Stimulated activated naive CD4-positive, alpha-beta T cell (primary cell): Measurements from ENCODE around the gene AKAP8.
"Not testable (repeated sequence)": the region's sequence is repeated elsewhere in the genome, so short reads cannot be mapped to it uniquely, and the experiment has no call there.

ENCODE experiments used
- DNase-seq, 6 experiments: peaks; one replicate each; lab custom pipeline; 2025; lab: John Stamatoyannopoulos, UW

The AKAP8 gene

DNA sequence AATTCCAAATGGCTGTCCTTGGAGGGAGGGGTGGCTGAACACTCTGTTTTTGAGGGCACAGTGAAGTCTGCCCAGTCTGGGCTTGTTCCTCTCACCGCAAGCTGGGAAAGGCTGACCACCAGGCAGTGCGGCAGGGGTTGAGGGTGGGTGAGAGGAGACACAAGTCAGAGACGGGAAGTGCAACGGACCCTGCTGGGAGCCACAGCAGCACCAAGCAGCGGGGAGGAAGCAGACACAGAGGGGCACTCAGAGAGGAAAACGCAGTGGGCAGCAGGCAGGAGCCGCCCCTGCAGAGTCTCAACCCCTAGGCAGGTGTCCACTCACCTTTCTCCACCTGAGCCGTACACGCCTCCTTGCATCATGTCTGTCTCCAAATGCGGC is 23.6 kb upstream of the AKAP8 start:
- DNase-seq: no peak

DNA sequence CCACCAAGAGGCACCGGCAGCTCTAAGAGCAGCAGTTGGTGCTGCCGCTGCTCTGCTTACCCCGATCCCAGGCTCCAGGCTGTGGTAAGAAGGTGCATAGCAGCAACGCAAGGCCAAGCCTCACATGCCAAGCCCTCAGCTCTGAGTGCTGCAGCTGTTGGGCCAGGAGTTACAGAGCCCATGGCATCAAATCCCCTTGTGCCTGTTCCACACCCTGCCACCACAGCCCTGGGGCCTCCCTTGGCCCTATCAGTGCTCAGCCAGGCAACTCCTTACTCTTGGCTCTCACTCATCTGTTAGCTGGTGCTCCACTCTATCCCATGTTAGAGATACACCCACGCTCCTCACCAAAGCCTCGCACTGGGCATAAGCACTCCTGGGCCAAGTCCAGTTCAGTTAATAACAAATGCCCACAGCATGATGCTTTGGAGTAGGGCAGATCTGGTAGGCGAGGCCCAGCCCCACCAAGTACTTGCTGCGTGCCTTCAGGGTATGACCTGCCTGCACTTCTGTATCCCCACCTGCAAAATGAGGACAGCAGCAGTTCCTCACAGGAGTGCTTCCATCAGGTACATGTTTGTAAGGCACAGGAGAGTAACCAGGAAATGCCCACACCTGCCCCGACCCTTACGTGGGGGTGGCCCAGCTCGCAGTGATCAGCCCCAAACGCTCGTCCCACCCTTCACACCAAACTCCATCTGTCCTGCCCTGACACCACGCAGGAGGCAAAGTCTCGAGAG is 23.0 kb upstream of the AKAP8 start:
- no peak for DNase-seq

GRCh38 chr19:15401397-15401710 is 21.8 kb upstream of the AKAP8 start:
- no peak for DNase-seq

DNA sequence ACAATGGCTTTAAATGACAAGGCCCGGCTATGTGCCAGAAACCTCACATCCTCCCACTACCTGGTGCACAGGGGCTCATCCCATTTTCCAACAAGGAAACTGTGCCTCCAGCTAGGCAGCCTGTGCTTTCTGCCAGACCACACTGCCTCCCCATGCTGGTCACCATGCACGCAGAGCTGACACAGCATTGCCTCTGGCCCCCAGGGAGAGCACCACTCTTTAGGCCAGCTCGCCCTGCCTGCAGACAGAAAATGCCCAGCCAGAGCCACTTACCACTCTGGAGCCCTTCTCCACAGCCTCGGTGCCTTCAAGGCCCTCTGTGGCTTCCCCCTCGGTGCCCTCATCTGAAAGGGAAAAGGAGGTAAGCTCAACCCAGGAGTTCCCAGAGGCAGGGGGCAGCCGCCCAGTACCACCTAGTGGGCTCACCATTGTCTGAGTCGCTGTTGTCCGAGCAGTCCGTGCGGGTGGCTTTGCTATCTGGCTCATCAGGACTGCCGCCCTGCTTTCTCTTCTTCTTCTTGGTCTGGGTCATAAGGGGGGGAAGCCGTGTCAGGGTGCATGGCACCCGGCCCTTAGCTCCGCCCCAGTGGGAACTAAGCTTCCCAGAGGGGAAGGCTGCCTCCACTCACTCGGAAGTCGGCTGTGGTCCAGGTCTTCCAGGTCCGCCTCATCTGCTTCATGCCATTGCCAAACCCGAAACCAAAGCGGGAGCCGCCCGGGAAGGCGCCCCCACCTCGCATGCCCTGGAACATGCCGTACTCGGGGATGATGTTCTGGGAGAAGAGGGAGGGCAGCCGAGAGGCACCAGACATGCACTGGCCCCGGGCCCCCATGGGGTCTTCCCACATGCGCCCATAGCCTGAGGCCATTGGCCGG is 21.2 kb upstream of the AKAP8 start:
- no peak for DNase-seq

DNA sequence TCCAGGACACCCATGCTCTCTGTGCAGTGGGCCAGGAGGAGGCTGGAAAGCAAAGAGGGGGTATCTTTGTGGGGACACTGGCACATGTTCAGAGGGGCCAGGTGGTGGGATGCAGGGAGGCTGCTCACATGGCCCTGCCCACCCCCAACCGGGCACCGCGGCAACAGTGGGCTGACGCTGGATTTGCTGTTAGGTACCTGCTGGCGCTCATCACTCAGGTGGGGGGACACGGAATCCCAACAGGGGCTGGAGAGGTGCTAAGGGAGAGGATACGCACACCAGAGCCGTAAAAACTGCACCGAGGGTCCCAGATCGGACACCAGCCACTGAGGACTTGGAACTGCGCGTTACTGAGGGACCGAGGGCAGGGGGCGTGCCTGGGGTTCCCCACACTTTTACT is 20.0 kb upstream of the AKAP8 start:
- no peak for DNase-seq

GRCh38 chr19:15399234-15399515 is 19.6 kb upstream of the AKAP8 start:
- no peak for DNase-seq

GRCh38 chr19:15398501-15399233 is 19.1 kb upstream of the AKAP8 start:
- DNase-seq: no peak

DNA sequence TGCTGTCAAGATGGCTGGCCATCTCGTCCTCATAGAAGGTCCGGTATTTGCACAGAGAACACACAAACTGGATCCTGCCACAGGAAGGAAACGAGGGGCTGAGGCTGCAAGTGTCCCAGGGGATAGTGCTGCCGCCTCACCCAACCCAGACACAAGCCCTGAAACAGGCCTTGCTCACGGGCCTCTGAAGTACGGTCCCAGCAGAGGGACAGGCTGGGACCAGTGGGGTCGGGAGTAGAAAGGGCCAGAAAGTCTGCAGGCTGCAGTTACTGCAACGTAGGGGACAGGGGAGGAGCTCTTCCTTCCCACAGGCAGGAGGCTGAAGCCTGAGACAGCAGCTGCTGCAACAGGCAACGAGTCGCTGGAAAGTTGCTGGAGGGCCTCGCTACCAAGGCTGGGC is 18.2 kb upstream of the AKAP8 start:
- DNase-seq: no peak

- no peak for DNase-seq
Measured at GRCh38 chr19:15397236-15397635, 17.6 kb upstream of the AKAP8 start.

DNA sequence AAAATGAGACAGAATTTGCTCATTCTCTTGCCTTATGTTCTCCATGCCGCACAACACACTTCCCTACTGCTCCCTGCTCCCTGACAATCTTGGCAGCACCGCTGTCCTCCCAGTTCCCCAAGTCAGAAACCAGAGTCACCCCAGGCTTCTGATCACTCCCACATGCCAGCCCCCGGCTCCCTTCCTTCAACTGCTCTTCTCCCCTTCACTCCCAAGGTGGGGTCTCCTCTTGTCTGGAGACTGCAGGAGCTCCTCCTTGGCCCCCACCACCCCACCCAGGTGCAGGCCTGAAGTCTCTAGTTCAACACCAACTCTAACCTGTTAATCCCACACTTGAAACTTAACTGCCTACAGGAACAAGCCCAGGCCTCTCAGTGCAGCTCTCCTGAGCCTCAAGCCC is 16.8 kb upstream of the AKAP8 start:
- DNase-seq: no peak

DNA sequence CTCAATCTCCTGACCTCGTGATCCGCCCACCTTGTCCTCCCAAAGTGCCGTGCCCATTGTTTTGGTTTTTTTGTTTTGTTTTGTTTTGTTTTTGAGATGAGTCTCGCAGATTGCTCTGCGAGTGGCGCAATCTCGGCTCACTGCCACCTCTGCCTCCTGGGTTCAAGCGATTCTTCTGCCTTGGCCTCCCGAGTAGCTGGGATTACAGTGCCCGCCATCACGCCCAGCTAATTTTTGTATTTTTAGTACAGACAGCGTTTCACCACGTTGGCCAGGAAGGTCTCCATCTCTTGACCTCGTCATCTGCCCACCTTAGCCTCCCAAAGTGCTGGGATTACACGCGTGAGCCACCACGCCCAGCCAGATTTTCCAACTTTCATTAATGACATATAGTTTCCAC is 15.7 kb upstream of the AKAP8 start:
- DNase-seq: not testable (repeated sequence)

- DNase-seq: no peak
Measured at GRCh38 chr19:15394426-15394825, 14.8 kb upstream of the AKAP8 start.

- no peak for DNase-seq
Measured at GRCh38 chr19:15393963-15394362, 14.4 kb upstream of the AKAP8 start.

GRCh38 chr19:15390814-15391213 is 11.2 kb upstream of the AKAP8 start:
- DNase-seq: no peak

- DNase-seq: no peak
Measured at GRCh38 chr19:15381864-15382263, 2.3 kb upstream of the AKAP8 start.

- no peak for DNase-seq
Measured at GRCh38 chr19:15381429-15381828, 1.8 kb upstream of the AKAP8 start.

DNA sequence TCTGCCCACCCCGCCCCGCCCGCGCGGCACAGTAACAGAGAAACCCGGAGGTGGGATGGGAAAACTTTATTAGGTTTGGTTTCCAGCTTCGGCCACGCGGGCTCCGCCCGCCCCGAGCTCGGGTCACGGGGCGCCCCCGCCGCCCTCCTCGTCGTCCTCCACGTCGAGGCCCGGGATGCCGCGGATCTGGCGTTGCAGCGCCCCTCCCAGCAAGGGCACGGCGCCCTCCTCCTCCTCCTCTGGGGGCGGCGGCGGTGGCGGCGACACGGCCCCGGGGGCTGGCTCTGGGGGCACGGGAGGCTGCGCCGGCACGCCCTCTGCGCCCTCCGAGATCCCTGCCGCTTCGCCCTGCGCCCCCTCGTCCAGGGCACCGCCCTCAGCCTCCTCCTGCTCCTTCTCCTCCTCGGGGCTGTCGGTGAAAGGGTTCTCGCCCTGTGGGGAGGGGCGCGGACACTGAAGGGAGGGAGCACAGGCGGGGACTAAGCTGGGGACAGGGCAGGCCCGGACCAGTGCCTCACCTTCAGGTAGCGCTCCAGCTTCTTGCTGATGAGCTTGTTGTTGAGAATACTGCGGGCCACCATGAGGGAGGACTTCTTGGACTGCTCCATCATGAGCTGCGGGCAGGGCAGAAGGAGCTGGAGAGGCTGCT is 536 bp upstream of the AKAP8 start:
- no peak for DNase-seq

DNA sequence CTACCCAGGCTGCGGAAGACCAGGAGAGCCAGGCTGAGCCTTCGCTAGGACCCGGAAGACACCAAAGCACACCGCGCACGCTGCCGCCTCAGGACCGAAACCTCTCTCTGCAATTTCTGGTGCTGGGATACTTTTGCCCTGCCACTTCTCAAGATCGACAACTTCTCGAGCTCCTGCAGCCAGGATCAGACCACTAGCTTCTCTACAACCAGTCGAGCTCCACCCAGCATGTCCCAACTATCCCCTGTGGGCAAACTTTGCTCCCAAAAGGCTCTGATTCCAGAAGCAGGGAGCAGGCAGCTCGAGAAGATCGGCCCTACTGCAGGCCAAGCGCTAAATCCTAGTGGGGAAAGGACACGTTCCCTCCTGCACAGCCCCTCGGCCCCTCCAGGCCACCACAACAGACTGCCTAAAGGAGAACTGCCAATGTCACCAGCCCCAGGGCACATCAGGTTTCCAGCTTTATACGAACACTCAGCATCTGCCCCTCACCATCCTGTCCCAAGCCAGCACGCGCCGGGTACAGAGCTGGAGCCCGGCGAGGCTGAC is 979 bp downstream of the AKAP8 start:
- peak in 5 of 6 experiments; percentile 24 to 51 (median 33) for DNase-seq

DNA sequence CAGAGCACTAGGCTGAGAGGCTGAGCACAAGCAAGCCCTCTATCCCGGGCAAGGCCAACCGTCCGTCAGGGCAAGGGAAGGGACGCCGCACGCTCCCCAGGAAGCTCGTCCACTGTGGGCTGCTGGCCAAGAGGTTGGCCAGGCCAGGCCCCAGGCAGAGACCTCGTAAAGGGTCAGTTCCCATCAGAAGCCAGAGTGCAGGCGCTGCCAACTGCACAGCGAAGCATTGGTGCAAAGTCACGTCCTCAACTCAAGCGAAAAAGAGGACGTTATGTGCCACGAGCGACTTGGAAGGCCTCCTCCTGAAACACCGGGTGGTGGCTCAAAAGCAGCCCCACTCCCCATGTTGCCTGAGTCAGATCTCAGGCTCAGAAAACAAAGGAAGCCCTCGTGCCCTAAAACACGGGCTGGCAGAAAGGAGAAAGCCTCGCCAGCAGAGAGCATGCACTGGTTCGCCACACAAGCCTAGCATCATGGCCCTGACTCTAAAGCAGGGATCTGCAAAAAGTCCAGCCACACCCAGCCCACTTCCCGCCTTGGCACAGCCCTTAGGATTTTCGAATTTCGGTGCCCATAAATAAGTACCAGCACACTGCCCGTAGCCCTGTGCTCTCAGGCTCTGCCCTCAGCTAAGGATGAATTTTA is 4.7 kb downstream of the AKAP8 start:
- no peak for DNase-seq

DNA sequence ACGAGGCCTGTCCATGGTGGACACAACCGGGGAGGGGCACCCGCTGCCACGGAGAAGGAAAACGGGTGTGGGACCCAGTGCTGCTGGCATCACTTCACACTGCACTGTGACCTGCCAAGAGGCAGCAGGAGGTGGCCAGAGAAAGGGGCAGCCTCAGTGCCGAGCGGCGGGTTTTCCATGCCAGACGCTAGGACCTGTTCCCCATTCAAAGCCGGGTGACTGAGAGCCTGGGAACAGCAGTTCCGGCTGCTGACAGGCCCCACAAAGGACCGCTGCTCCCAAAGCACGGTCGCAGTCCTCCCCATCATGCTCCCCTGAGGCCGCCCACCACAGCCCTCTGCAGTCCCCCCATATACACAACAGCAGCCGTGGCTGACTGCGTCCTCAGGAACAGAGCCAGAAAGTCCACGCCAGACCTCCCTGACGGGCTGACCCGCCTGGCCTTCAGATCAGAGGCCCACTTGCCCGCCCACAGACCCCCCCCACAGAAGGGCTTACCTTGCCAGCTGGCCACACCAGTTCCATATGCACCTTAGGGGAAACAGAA is 5.4 kb downstream of the AKAP8 start:
- no peak for DNase-seq

GRCh38 chr19:15373644-15374043 is 5.9 kb downstream of the AKAP8 start:
- no peak for DNase-seq

DNA sequence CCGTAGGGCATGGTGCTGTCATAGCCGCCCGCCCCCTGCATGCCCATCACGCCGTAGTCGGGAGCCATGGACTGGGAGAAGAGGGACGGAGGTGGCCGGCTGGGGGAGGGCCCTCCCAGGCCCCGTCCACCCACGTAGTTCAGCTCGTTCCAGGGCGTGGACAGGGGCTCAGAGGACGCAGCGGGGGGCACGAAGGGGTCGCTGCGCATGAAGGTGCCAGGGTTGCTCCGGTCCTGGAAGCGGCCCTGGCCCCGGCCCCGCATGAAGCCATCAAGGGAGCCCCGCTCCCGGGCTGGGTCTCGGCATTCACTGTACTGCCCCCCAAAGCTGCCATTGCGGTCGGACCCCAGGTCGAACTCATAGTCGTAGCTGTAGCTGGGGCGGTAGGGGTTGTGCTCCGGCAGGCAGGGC is 6.7 kb downstream of the AKAP8 start:
- DNase-seq: no peak
